Upper lobe of left lung (tissue), 6 donors: ENCODE measurements around the gene ECHS1. TPM values are rescaled to one million over a fixed set of nuclear protein-coding genes. Genes with fewer than 3 reads are reported as not detected.
"Not testable (repeated sequence)": the region's sequence is repeated elsewhere in the genome, so short reads cannot be mapped to it uniquely, and the experiment has no call there.

ENCODE experiments used
- ATAC-seq, 2 donors: fragments of 200-7000 bp; cut with Tn5 transposase; one replicate each; pipeline ENCODE4 v1.9.1; 2022; ENCODE audit warnings: mild to moderate bottlenecking in 2 of 2, moderate library complexity in 2 of 2; ENCODE audit not compliant: low FRiP score in 2 of 2
- DNase-seq, 2 donors: peaks; one replicate each; pipeline ENCODE4 v3.0.0-alpha.2; 2019 to 2020
- H3K27ac ChIP-seq, 4 donors: fragments of 200-600 bp; sonication (generic); one replicate each; pipeline ENCODE4 v1.5.1; 2016 to 2019
- H3K27me3 ChIP-seq, 4 donors: fragments of 200-600 bp; sonication (generic); one replicate each; pipeline ENCODE4 v1.5.1; 2017 to 2019
- H3K36me3 ChIP-seq, 4 donors: fragments of 200-600 bp; sonication (generic); one replicate each; pipeline ENCODE4 v1.5.1; 2016 to 2019
- H3K4me1 ChIP-seq, 4 donors: fragments of 200-600 bp; sonication (generic); one replicate each; pipeline ENCODE4 v1.5.1; 2018 to 2019
- H3K4me3 ChIP-seq, 4 donors: fragments of 200-600 bp; sonication (generic); one replicate each; pipeline ENCODE4 v1.5.1; 2017 to 2019; ENCODE audit warnings: mild to moderate bottlenecking in 2 of 4, moderate library complexity in 1 of 4
- H3K9me3 ChIP-seq, 4 donors: fragments of 200-600 bp; sonication (generic); one replicate each; pipeline ENCODE4 v1.5.1; 2018 to 2019
- CTCF ChIP-seq, 6 experiments: fragments of 450-650 bp in 4 of 6; fragments of 200-600 bp in 2 of 6; sonication (generic) in 2 of 6; IDR thresholded peaks; one replicate each; pipeline ENCODE4 v1.5.1; 2016 to 2019; ENCODE audit warnings: antibody characterized with exemption in 6 of 6
- EP300 ChIP-seq, 4 donors: sonication (generic); formaldehyde crosslinking; IDR thresholded peaks; one replicate each; pipeline ENCODE4 v1.5.1; 2017; ENCODE audit warnings: antibody characterized with exemption in 4 of 4, control low read depth in 2 of 4
- POLR2A ChIP-seq, 4 donors: fragments of 450-650 bp; IDR thresholded peaks; one replicate each; pipeline ENCODE4 v1.5.1; 2016 to 2017; ENCODE audit warnings: antibody characterized with exemption in 4 of 4, mild to moderate bottlenecking in 2 of 4
- POLR2AphosphoS5 ChIP-seq, 2 donors: sonication (generic); formaldehyde crosslinking; IDR thresholded peaks; one replicate each; pipeline ENCODE4 v1.5.1; 2017; ENCODE audit warnings: antibody characterized with exemption in 2 of 2
- WGBS, 2 donors: methylation state at CpG; one replicate each; pipeline ENCODE4 v1.1.5; 2017 to 2018; 5-methylcytosine and 5-hydroxymethylcytosine counted together
- total RNA-seq, 6 donors: library from RNA; depleted of rRNA in 4 of 6; stranded (reverse); fragments of >200 nt in 4 of 6; gene quantifications; one replicate each; pipeline versions ENCODE4 v1.1.0 to v1.2.1, GENCODE V29; 2016 to 2021
- donor health status: DM: no; HTN: no; CAD: no; lungs with moderate emphysema.
- donor health status: DM: no; HTN: yes; CAD: no; lungs with severe emphysema.

The ECHS1 gene
- total RNA-seq, 6 donors from 2014 or later = 32.5 to 69.6 (median 53.2) TPM

- 93% methylated on average over 12 to 24 of the region's 24 CpGs for WGBS, 2 donors
- DNase-seq (peak in 1 of 2 donors; percentile 59), ATAC-seq (no peak)
- Histone ChIP-seq H3K27ac (no peak overlapping the region), H3K36me3 (peaks cover 15 to 47% (median 41%) of the 10 kb centered on the region in 4 donors), H3K4me1 (peaks cover 15 to 23% (median 15%) of the 10 kb centered on the region in 4 donors), H3K9me3 (no peaks in the 10 kb centered on the region), H3K27me3 (no peaks in the 10 kb centered on the region), H3K4me3 (no peak overlapping the region)
- TF ChIP-seq POLR2AphosphoS5 (IDR thresholded peaks at IDR 0.05) (no peak), CTCF (IDR thresholded peaks at IDR 0.05) (no peak), POLR2A (IDR thresholded peaks at IDR 0.05) (no peak), EP300 (IDR thresholded peaks at IDR 0.05) (no peak)
Observed at GRCh38 chr10:133370030-133370786, 2.9 kb downstream of the ECHS1 start.

- 90% methylated on average over 7 of the region's 7 CpGs; no CpG with 5 or more reads in 1 of the 2 donors for WGBS, 2 donors
- Histone ChIP-seq H3K4me3 (no peak overlapping the region), H3K27me3 (no peaks in the 10 kb centered on the region), H3K9me3 (no peaks in the 10 kb centered on the region), H3K27ac (no peak overlapping the region), H3K4me1 (peaks cover 8 to 14% (median 9%) of the 10 kb centered on the region in 4 donors), H3K36me3 (peaks cover 15 to 65% (median 57%) of the 10 kb centered on the region in 4 donors)
- no peak for DNase-seq
- no peak for ATAC-seq
- TF ChIP-seq EP300 (IDR thresholded peaks at IDR 0.05) (no peak), CTCF (IDR thresholded peaks at IDR 0.05) (no peak), POLR2A (IDR thresholded peaks at IDR 0.05) (no peak), POLR2AphosphoS5 (IDR thresholded peaks at IDR 0.05) (no peak)
Observed at GRCh38 chr10:133368153-133368552, 5.0 kb downstream of the ECHS1 start.

- DNase-seq, ATAC-seq, H3K4me3 ChIP-seq, H3K27ac ChIP-seq, H3K27me3 ChIP-seq, H3K9me3 ChIP-seq, H3K4me1 ChIP-seq: not testable (repeated sequence)
- H3K36me3 ChIP-seq = peaks cover 19 to 72% (median 61%) of the 10 kb centered on the region in 4 donors
- 88% methylated on average over 2 of the region's 7 CpGs; no CpG with 5 or more reads in 1 of the 2 donors for WGBS, 2 donors
Observed at GRCh38 chr10:133367461-133367860, 5.7 kb downstream of the ECHS1 start.

GRCh38 chr10:133366751-133367150 is 6.4 kb downstream of the ECHS1 start:
- TF ChIP-seq POLR2AphosphoS5 (IDR thresholded peaks at IDR 0.05) (no peak), CTCF (IDR thresholded peaks at IDR 0.05) (no peak), EP300 (IDR thresholded peaks at IDR 0.05) (no peak), POLR2A (IDR thresholded peaks at IDR 0.05) (no peak)
- WGBS, 2 donors = 87 to 100% methylated on average over 2 to 10 of the region's 13 CpGs
- Histone ChIP-seq H3K4me3 (no peak overlapping the region), H3K36me3 (peaks cover 20 to 79% (median 66%) of the 10 kb centered on the region in 4 donors), H3K4me1 (peaks cover 0 to 1% (median under 1%) of the 10 kb centered on the region in 4 donors), H3K27me3 (no peaks in the 10 kb centered on the region), H3K27ac (no peak overlapping the region), H3K9me3 (no peaks in the 10 kb centered on the region)
- DNase-seq (no peak), ATAC-seq (no peak)

GRCh38 chr10:133366130-133366478 is 7.0 kb downstream of the ECHS1 start:
- H3K27ac ChIP-seq = no peak overlapping the region
- H3K36me3 ChIP-seq = peaks cover 20 to 81% (median 67%) of the 10 kb centered on the region in 4 donors
- H3K9me3 ChIP-seq = no peaks in the 10 kb centered on the region
- no peaks in the 10 kb centered on the region for H3K27me3 ChIP-seq
- ATAC-seq (no peak), DNase-seq (no peak)
- no peak overlapping the region for H3K4me3 ChIP-seq
- no peak for TF ChIP-seq POLR2A (IDR thresholded peaks at IDR 0.05)
- no peak for TF ChIP-seq EP300 (IDR thresholded peaks at IDR 0.05)
- TF ChIP-seq CTCF (IDR thresholded peaks at IDR 0.05) = no peak
- no peak for TF ChIP-seq POLR2AphosphoS5 (IDR thresholded peaks at IDR 0.05)
- WGBS, 2 donors = 72 to 90% methylated on average over 6 to 17 of the region's 17 CpGs
- H3K4me1 ChIP-seq = no peaks in the 10 kb centered on the region
